ENCODE results near the gene ERICH6B. TPM values are rescaled to one million over a fixed set of nuclear protein-coding genes. Genes with fewer than 3 reads are reported as not detected.

The ERICH6B gene
- total and polyA plus RNA-seq, 10 of the 15 experiments (the other 5 are each of a cell fraction or from before 2014, with no cell fraction given) = 0.27 to 0.75 (median 0.33) TPM; not detected in 7

DNA sequence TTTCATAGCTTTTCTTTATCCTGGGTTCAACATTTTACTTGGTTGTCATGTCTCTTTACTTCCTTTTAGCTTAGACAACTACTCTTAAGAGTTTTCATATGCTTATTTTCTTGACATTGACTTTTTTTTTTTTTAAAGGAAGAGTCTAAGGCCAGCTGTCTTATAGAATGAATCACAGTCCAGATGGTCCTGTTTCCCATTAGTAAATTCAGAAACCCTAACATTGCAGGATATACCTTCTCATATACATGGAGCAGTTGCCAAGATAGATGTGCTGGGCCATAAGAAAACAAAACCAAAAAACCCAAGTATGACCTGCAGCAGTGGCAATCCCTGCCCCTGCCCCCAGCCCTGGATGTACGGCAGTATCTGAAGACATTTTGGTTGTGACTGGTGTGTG is 78.0 kb downstream of the ERICH6B start:
- H3K4me2 ChIP-seq (ENCODE audit: control insufficient read depth, insufficient read depth) = no peak overlapping the region
- CTCF ChIA-PET = interaction anchor here (1.9 kb wide), 1 partner anchor 16 kb away, joined by 4 read pairs; no protein-coding TSS in a partner anchor
- SMC1A ChIA-PET (ENCODE audit: uncharacterized antibody, unreplicated experiment) = interaction anchor here (1.4 kb wide), 1 partner anchor 39 kb away, joined by 4 read pairs; no protein-coding TSS in a partner anchor
- BruUV-seq (replicated peaks) = no TSS peak
- POLR2A ChIA-PET = no interaction called here
- intact Hi-C loops (cut with micrococcal nuclease; ENCODE audit: unreplicated experiment) (no loop called here), in situ Hi-C loops (cut with MboI) (no loop called here)
- peaks cover 3 to 20% of the 10 kb centered on the region in 2 experiments; a peak in 3 of 4 replicates for H3K36me3 ChIP-seq (ENCODE audit: control insufficient read depth in 2 of 2, insufficient read depth in 2 of 2, low read length in 1 of 2)
- FAIRE-seq (no peak), DNase-seq (ENCODE audit: low read depth, low spot score) (no peak), ATAC-seq (no peak)
- H4K20me1 ChIP-seq (ENCODE audit: control insufficient read depth, insufficient read depth) = no peaks in the 10 kb centered on the region
- RAD21 ChIA-PET (ENCODE audit: unreplicated experiment) = interaction anchor here (0.7 kb wide), 1 partner anchor 183 kb away, joined by 3 read pairs; no protein-coding TSS in a partner anchor
- no peaks in the 10 kb centered on the region for H3K79me2 ChIP-seq (ENCODE audit: control insufficient read depth, insufficient read depth, low read length)
- WGBS (ENCODE audit: insufficient coverage, insufficient replicate concordance, low lambda C conversion rate, missing lambda C conversion rate) = 100% methylated on average over 1 of the region's 1 CpG
- no peak for TF ChIP-seq HDAC2 (IDR thresholded peaks at IDR 0.05)
- no peak for TF ChIP-seq TBL1XR1 (IDR thresholded peaks at IDR 0.05; ENCODE audit: low read depth, low read length)
- TF ChIP-seq ZBTB33 (IDR thresholded peaks at IDR 0.05) = no peak
- no peak for TF ChIP-seq ASH2L (IDR thresholded peaks at IDR 0.05; ENCODE audit: borderline replicate concordance, low read depth)
- no peak for TF ChIP-seq SMC3 (IDR thresholded peaks at IDR 0.05; ENCODE audit: borderline replicate concordance, low read length)
- TF ChIP-seq CEBPB (IDR thresholded peaks at IDR 0.05; ENCODE audit: borderline replicate concordance in 1 of 2, low read depth in 2 of 2, low read length in 2 of 2) = no peak
- no peak for TF ChIP-seq PAX8 (IDR thresholded peaks at IDR 0.05)
- no peak for TF ChIP-seq POLR2A (IDR thresholded peaks at IDR 0.05; ENCODE audit: low read depth, low read length)
- TF ChIP-seq KLF5 (IDR thresholded peaks at IDR 0.05; ENCODE audit: partially characterized antibody) = no peak
- TF ChIP-seq MTA3 (IDR thresholded peaks at IDR 0.05; ENCODE audit: borderline replicate concordance, low read length) = no peak
- no peak for TF ChIP-seq ZNF384 (IDR thresholded peaks at IDR 0.05; ENCODE audit: borderline replicate concordance, low read depth, low read length)
- no peak for TF ChIP-seq RAD51 (IDR thresholded peaks at IDR 0.05)
- no peak for TF ChIP-seq GABPA (IDR thresholded peaks at IDR 0.05; ENCODE audit: low read depth)
- TF ChIP-seq BCL11A (IDR thresholded peaks at IDR 0.05; ENCODE audit: low read depth, low read length) = no peak
- no peaks in the 10 kb centered on the region for H3K27me3 ChIP-seq (replicated peaks in 1 of 2; ENCODE audit: control insufficient read depth in 2 of 2, insufficient read depth in 2 of 2, low read length in 1 of 2)
- H3K9me3 ChIP-seq (replicated peaks; ENCODE audit: control insufficient read depth, insufficient read depth, low read length) = no peaks in the 10 kb centered on the region
- no peak overlapping the region for H2AFZ ChIP-seq (ENCODE audit: control insufficient read depth, low read depth, low read length)
- H3K9ac ChIP-seq (ENCODE audit: control insufficient read depth, insufficient read depth, low read length) = no peak overlapping the region
- H3K4me3 ChIP-seq = no peak overlapping the region
- H3K4me1 ChIP-seq (ENCODE audit: control insufficient read depth, insufficient read depth, low read length) = no peaks in the 10 kb centered on the region
- H3K27ac ChIP-seq (ENCODE audit: control insufficient read depth, insufficient read depth) = no peak overlapping the region
